Glomerular visceral epithelial cell (primary cell): ENCODE data around the gene CNKSR3.
"Not testable (repeated sequence)": the region's sequence is repeated elsewhere in the genome, so short reads cannot be mapped to it uniquely, and the experiment has no call there.

Experiments used
- DNase-seq: peaks from one replicate; pipeline ENCODE4 v3.0.0-alpha.2; 2016; ENCODE audit errors: extremely low spot score

The CNKSR3 gene

GRCh38 chr6:154528310-154528915 is 17.9 kb upstream of the CNKSR3 start:
- no peak for DNase-seq

- DNase-seq, result no peak
Observed at GRCh38 chr6:154526996-154527395, 16.5 kb upstream of the CNKSR3 start.

- DNase-seq, result no peak
Observed at GRCh38 chr6:154522576-154522975, 12.1 kb upstream of the CNKSR3 start.

GRCh38 chr6:154521412-154521811 is 10.9 kb upstream of the CNKSR3 start:
- DNase-seq, result no peak

- no peak for DNase-seq
Observed at GRCh38 chr6:154520280-154520679, 9.8 kb upstream of the CNKSR3 start.

GRCh38 chr6:154518396-154518795 is 7.9 kb upstream of the CNKSR3 start:
- DNase-seq, result no peak

GRCh38 chr6:154516276-154516675 is 5.8 kb upstream of the CNKSR3 start:
- DNase-seq, result no peak

GRCh38 chr6:154515826-154516225 is 5.3 kb upstream of the CNKSR3 start:
- DNase-seq, result no peak

- DNase-seq, result not testable (repeated sequence)
Observed at GRCh38 chr6:154515076-154515475, 4.6 kb upstream of the CNKSR3 start.

GRCh38 chr6:154514481-154514880 is 4.0 kb upstream of the CNKSR3 start:
- DNase-seq, result no peak

- no peak for DNase-seq
Observed at GRCh38 chr6:154513601-154514320, 3.3 kb upstream of the CNKSR3 start.

GRCh38 chr6:154512201-154512600 is 1.7 kb upstream of the CNKSR3 start:
- DNase-seq, result no peak

GRCh38 chr6:154511791-154512190 is 1.3 kb upstream of the CNKSR3 start:
- DNase-seq, result no peak

- DNase-seq, result peak; percentile 34
Observed at GRCh38 chr6:154509421-154510143, 903 bp downstream of the CNKSR3 start.

- DNase-seq, result peak; percentile 66
Observed at GRCh38 chr6:154508573-154509375, 1.7 kb downstream of the CNKSR3 start.

GRCh38 chr6:154506991-154507898 is 3.2 kb downstream of the CNKSR3 start:
- DNase-seq, result no peak

GRCh38 chr6:154506582-154506981 is 3.9 kb downstream of the CNKSR3 start:
- DNase-seq, result no peak

GRCh38 chr6:154506108-154506507 is 4.4 kb downstream of the CNKSR3 start:
- DNase-seq, result no peak

- no peak for DNase-seq
Observed at GRCh38 chr6:154504865-154505449, 5.5 kb downstream of the CNKSR3 start.

- no peak for DNase-seq
Observed at GRCh38 chr6:154504102-154504501, 6.4 kb downstream of the CNKSR3 start.

GRCh38 chr6:154503658-154504057 is 6.8 kb downstream of the CNKSR3 start:
- no peak for DNase-seq
